ENCODE measurements around the gene HPSE2. TPM values are rescaled to one million over a fixed set of nuclear protein-coding genes. Genes with fewer than 3 reads are reported as not detected.

The HPSE2 gene
- total RNA-seq, 4 donors from 2014 or later: 1.1 TPM; not detected in 3

- no peak for TF ChIP-seq CTCF (IDR thresholded peaks at IDR 0.05 in 4 of 5, conservative IDR thresholded peaks at IDR 0.05 in 1 of 5)
- no peak for TF ChIP-seq POLR2A (IDR thresholded peaks at IDR 0.05)
- H3K27me3 ChIP-seq: no peaks in the 10 kb centered on the region
- intact Hi-C loops (cut with DNase I; ENCODE audit: low total_unique reads): no loop called here
Observed at GRCh38 chr10:98950106-98950505, 285.5 kb downstream of the HPSE2 start.

GRCh38 chr10:98949306-98949705, 286.3 kb downstream of the HPSE2 start:
- no peaks in the 10 kb centered on the region for H3K4me1 ChIP-seq
- no peak for ATAC-seq
- TF ChIP-seq POLR2A (IDR thresholded peaks at IDR 0.05) (no peak), CTCF (IDR thresholded peaks at IDR 0.05 in 4 of 5, conservative IDR thresholded peaks at IDR 0.05 in 1 of 5) (no peak)
- H3K36me3 ChIP-seq: no peaks in the 10 kb centered on the region
- H3K27ac ChIP-seq: no peak overlapping the region
- no peak for DNase-seq
- in situ Hi-C loops (cut with MboI; ENCODE audit: low sequenced_read_pairs in 4 of 4): no loop called here
- H3K4me3 ChIP-seq: no peak overlapping the region
- no peaks in the 10 kb centered on the region for H3K27me3 ChIP-seq
- H3K9me3 ChIP-seq: no peaks in the 10 kb centered on the region
- intact Hi-C loops (cut with DNase I; ENCODE audit: low total_unique reads): no loop called here

More at GRCh38 chr10:98950106-98950505, 285.5 kb downstream of the HPSE2 start:
- ATAC-seq (no peak), DNase-seq (no peak)
- in situ Hi-C loops (cut with MboI; ENCODE audit: low sequenced_read_pairs in 4 of 4): no loop called here
- Histone ChIP-seq H3K4me1 (no peaks in the 10 kb centered on the region), H3K9me3 (no peaks in the 10 kb centered on the region), H3K36me3 (no peaks in the 10 kb centered on the region), H3K27ac (no peak overlapping the region), H3K4me3 (no peak overlapping the region)

- DNase-seq (no peak), ATAC-seq (no peak)
- TF ChIP-seq CTCF (IDR thresholded peaks at IDR 0.05 in 4 of 5, conservative IDR thresholded peaks at IDR 0.05 in 1 of 5) (no peak), POLR2A (IDR thresholded peaks at IDR 0.05) (no peak)
- H3K4me3 ChIP-seq: no peak overlapping the region
- intact Hi-C loops (cut with DNase I; ENCODE audit: low total_unique reads): no loop called here
- no peak overlapping the region for H3K27ac ChIP-seq
- in situ Hi-C loops (cut with MboI; ENCODE audit: low sequenced_read_pairs in 4 of 4): no loop called here
- H3K4me1 ChIP-seq: no peaks in the 10 kb centered on the region
- no peaks in the 10 kb centered on the region for H3K36me3 ChIP-seq
- no peaks in the 10 kb centered on the region for H3K27me3 ChIP-seq
- H3K9me3 ChIP-seq: no peaks in the 10 kb centered on the region
Observed at GRCh38 chr10:98943681-98944080, 292.0 kb downstream of the HPSE2 start.

- Histone ChIP-seq H3K27ac (no peak overlapping the region), H3K4me3 (no peak overlapping the region), H3K27me3 (no peaks in the 10 kb centered on the region), H3K9me3 (no peaks in the 10 kb centered on the region), H3K4me1 (no peaks in the 10 kb centered on the region), H3K36me3 (no peaks in the 10 kb centered on the region)
- ATAC-seq (no peak), DNase-seq (no peak)
- no peak for TF ChIP-seq POLR2A (IDR thresholded peaks at IDR 0.05)
- TF ChIP-seq CTCF (IDR thresholded peaks at IDR 0.05 in 4 of 5, conservative IDR thresholded peaks at IDR 0.05 in 1 of 5): no peak
- intact Hi-C loops (cut with DNase I; ENCODE audit: low total_unique reads): no loop called here
- in situ Hi-C loops (cut with MboI; ENCODE audit: low sequenced_read_pairs in 4 of 4): no loop called here
Observed at GRCh38 chr10:98929709-98930108, 305.9 kb downstream of the HPSE2 start.

GRCh38 chr10:98925651-98926050, 310.0 kb downstream of the HPSE2 start:
- in situ Hi-C loops (cut with MboI; ENCODE audit: low sequenced_read_pairs in 4 of 4): no loop called here
- Histone ChIP-seq H3K4me1 (no peaks in the 10 kb centered on the region), H3K36me3 (no peaks in the 10 kb centered on the region), H3K27ac (no peak overlapping the region), H3K9me3 (no peaks in the 10 kb centered on the region), H3K27me3 (no peaks in the 10 kb centered on the region), H3K4me3 (no peak overlapping the region)
- intact Hi-C loops (cut with DNase I; ENCODE audit: low total_unique reads): no loop called here
- no peak for TF ChIP-seq POLR2A (IDR thresholded peaks at IDR 0.05)
- TF ChIP-seq CTCF (IDR thresholded peaks at IDR 0.05 in 4 of 5, conservative IDR thresholded peaks at IDR 0.05 in 1 of 5): no peak
- ATAC-seq (no peak), DNase-seq (no peak)

All from gastrocnemius medialis (tissue), 4 donors.